Measurements from ENCODE around the gene EDN2.

The EDN2 gene

GRCh38 chr1:41525891-41526587 lies 41.6 kb upstream of the EDN2 start:
- no peaks in the 10 kb centered on the region for H3K36me3 ChIP-seq (ENCODE audit: control insufficient read depth, insufficient read depth, low read length)
- no peaks in the 10 kb centered on the region for H3K9me3 ChIP-seq (ENCODE audit: control insufficient read depth, insufficient read depth, low read length)
- WGBS (ENCODE audit: insufficient coverage, insufficient read length), result 100% methylated on average over 7 of the region's 18 CpGs
- no peak overlapping the region for H3K4me3 ChIP-seq (ENCODE audit: low read length)
- no peaks in the 10 kb centered on the region for H3K27me3 ChIP-seq (ENCODE audit: control insufficient read depth, insufficient read depth, low read length)
- H3K27ac ChIP-seq (ENCODE audit: low read length), result no peak overlapping the region
- H3K4me1 ChIP-seq (ENCODE audit: control insufficient read depth, insufficient read depth, low read length), result no peaks in the 10 kb centered on the region
- DNase-seq (ENCODE audit: low read depth, low spot score), result no peak

DNA sequence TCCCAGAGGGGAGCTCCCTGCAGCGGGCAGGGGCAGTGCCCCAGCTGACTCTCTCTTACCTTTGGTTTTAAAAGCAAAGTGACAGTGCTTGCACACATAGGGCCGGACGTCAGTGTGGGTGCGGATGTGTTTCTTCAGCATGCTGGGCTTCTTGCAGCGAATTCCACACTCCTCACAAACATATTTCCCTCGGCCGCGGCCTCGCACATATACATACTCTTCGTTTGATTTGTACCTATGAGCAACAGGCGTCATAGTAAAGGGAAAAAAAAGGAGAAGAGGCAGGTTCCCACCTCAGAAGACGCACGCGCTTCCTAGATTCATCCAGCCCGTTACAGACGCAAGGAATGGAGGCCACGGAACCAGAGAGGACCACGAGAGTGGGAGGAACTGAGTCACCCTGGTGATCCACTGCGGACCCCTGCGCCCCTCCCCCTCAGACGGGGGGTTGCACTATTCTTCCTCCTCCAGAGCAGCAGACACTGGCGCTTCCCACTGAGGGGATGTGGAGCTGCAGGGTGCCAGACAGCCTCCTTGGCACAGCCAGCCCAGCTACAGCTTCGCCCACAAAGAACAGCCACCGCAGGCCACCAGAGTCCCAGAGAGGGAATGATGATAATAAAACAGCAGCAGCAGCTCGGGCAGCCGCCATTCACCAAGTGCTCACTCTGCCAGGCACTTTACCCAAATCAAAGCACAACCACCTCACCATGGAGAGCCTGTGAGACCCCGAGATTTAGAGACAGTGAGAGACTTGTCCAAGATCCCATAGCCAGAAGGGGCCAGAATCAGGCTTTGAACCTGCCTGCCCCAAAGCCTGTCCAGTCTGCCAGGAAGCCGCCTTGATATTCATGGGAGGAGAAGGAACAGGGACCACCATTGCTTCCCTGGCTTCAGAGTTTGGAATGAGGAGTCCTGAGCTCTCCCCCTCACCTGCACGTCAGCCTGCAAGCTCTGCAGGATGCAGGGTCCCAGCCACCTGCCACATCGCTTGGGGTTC lies 40.5 kb upstream of the EDN2 start:
- WGBS (ENCODE audit: insufficient coverage, insufficient read length), result no CpG with 5 or more reads among the region's 30 CpGs

DNA sequence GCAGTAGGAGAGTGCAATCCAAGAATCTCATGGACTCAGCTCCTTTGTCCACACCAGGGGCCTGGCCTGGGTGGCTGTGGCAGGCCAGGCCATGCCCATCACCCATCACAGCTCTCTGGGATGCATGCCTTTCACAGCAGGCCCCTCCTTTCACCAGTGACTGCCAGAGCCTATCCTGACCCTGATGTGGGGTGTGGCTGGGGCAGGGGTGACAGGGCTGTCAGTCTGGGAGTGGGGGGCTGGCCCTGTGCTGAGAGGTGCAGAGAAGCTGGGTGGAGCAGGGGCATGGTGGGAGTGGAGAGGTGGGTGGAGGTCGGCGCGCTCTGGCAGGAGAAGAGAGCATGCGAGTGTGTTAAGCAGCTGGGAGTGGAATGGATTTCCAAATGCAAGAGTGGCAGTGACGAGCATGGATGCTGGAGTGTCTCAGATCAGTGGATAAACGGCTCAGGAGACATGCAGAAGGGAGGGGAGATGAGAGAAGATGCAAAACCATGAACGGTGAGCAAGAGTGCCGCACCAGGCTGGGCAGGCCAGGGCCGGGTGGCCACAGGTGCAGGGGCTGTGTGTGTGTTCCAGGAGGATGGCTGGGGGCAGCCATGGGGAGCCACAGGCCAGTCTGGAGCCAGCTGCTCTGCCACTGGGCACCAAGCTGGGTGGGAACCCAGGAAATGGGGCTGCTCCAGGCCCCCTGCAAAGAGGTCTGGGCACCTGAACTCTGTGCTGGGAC lies 39.6 kb upstream of the EDN2 start:
- no peaks in the 10 kb centered on the region for H3K9me3 ChIP-seq (ENCODE audit: control insufficient read depth, insufficient read depth, low read length)
- H3K27ac ChIP-seq (ENCODE audit: low read length), result no peak overlapping the region
- DNase-seq (ENCODE audit: low read depth, low spot score), result no peak
- H3K4me1 ChIP-seq (ENCODE audit: control insufficient read depth, insufficient read depth, low read length), result no peaks in the 10 kb centered on the region
- no CpG with 5 or more reads among the region's 9 CpGs for WGBS (ENCODE audit: insufficient coverage, insufficient read length)
- no peak overlapping the region for H3K4me3 ChIP-seq (ENCODE audit: low read length)
- H3K36me3 ChIP-seq (ENCODE audit: control insufficient read depth, insufficient read depth, low read length), result no peaks in the 10 kb centered on the region
- no peaks in the 10 kb centered on the region for H3K27me3 ChIP-seq (ENCODE audit: control insufficient read depth, insufficient read depth, low read length)

More for the DNA sequence above, 40.5 kb upstream of the EDN2 start:
- Histone ChIP-seq H3K36me3 (ENCODE audit: control insufficient read depth, insufficient read depth, low read length) (no peaks in the 10 kb centered on the region), H3K27me3 (ENCODE audit: control insufficient read depth, insufficient read depth, low read length) (no peaks in the 10 kb centered on the region), H3K4me1 (ENCODE audit: control insufficient read depth, insufficient read depth, low read length) (no peaks in the 10 kb centered on the region), H3K9me3 (ENCODE audit: control insufficient read depth, insufficient read depth, low read length) (no peaks in the 10 kb centered on the region), H3K4me3 (ENCODE audit: low read length) (no peak overlapping the region), H3K27ac (ENCODE audit: low read length) (no peak overlapping the region)
- DNase-seq (ENCODE audit: low read depth, low spot score), result no peak

- Histone ChIP-seq H3K4me3 (ENCODE audit: low read length) (no peak overlapping the region), H3K27ac (ENCODE audit: low read length) (no peak overlapping the region), H3K4me1 (ENCODE audit: control insufficient read depth, insufficient read depth, low read length) (no peaks in the 10 kb centered on the region; the same call in 1 of the 2 replicates), H3K9me3 (ENCODE audit: control insufficient read depth, insufficient read depth, low read length) (no peaks in the 10 kb centered on the region), H3K27me3 (ENCODE audit: control insufficient read depth, insufficient read depth, low read length) (no peaks in the 10 kb centered on the region), H3K36me3 (ENCODE audit: control insufficient read depth, insufficient read depth, low read length) (no peaks in the 10 kb centered on the region)
- WGBS (ENCODE audit: insufficient coverage, insufficient read length), result no CpG with 5 or more reads among the region's 10 CpGs
- DNase-seq (ENCODE audit: low read depth, low spot score), result no peak
Measured at GRCh38 chr1:41523071-41523470, 38.6 kb upstream of the EDN2 start.

GRCh38 chr1:41521766-41522165 lies 37.3 kb upstream of the EDN2 start:
- Histone ChIP-seq H3K9me3 (ENCODE audit: control insufficient read depth, insufficient read depth, low read length) (no peaks in the 10 kb centered on the region), H3K27ac (ENCODE audit: low read length) (no peak overlapping the region), H3K36me3 (ENCODE audit: control insufficient read depth, insufficient read depth, low read length) (no peaks in the 10 kb centered on the region), H3K4me3 (ENCODE audit: low read length) (no peak overlapping the region), H3K27me3 (ENCODE audit: control insufficient read depth, insufficient read depth, low read length) (no peaks in the 10 kb centered on the region), H3K4me1 (ENCODE audit: control insufficient read depth, insufficient read depth, low read length) (no peaks in the 10 kb centered on the region; the same call in 1 of the 2 replicates)
- no CpG with 5 or more reads among the region's 12 CpGs for WGBS (ENCODE audit: insufficient coverage, insufficient read length)
- DNase-seq (ENCODE audit: low read depth, low spot score), result no peak

DNA sequence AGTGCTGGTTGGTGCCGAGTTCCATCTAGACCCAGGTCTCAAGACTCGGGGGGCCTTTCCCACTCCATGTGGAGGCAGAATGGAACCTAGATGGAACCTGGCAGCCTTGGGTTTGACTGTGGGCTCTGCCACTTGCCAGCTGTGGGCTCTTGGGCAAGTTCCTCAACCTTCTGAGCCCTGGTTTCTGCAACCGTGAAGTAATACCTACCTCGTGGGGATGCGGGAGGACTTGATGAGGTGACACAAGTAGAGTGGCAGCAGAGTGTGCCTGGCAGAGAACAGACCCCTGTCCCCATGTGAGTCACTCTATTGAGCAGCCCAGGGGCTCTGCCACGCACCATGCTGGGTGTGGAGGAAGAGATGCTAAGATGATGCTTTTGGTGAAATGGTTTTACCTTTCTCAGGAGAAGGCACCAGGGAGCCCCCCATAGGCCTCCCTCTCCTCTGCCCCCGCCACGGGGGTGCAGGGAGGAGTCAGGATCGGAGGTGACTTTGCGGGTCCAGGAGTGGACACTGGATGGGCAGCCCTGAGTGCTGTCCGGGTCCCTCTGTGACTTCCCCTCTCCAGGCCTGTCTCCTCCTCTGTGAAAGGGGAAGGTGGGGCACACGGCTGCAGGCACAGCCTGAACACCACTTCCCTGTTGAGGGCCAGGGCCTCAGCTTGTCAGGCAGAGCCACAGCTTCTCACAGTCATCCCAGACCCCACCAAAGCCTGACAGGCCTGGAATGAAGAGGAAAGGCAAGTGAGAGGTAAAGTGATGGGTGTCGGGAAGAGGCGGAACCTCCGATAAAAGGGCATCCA lies 36.7 kb upstream of the EDN2 start:
- Histone ChIP-seq H3K4me3 (ENCODE audit: low read length) (no peak overlapping the region), H3K27me3 (ENCODE audit: control insufficient read depth, insufficient read depth, low read length) (no peaks in the 10 kb centered on the region), H3K36me3 (ENCODE audit: control insufficient read depth, insufficient read depth, low read length) (no peaks in the 10 kb centered on the region), H3K9me3 (ENCODE audit: control insufficient read depth, insufficient read depth, low read length) (no peaks in the 10 kb centered on the region), H3K27ac (ENCODE audit: low read length) (no peak overlapping the region), H3K4me1 (ENCODE audit: control insufficient read depth, insufficient read depth, low read length) (no peaks in the 10 kb centered on the region; the same call in 1 of the 2 replicates)
- no CpG with 5 or more reads among the region's 15 CpGs for WGBS (ENCODE audit: insufficient coverage, insufficient read length)
- no peak for DNase-seq (ENCODE audit: low read depth, low spot score)

- Histone ChIP-seq H3K27me3 (ENCODE audit: control insufficient read depth, insufficient read depth, low read length) (no peaks in the 10 kb centered on the region), H3K36me3 (ENCODE audit: control insufficient read depth, insufficient read depth, low read length) (no peaks in the 10 kb centered on the region), H3K4me1 (ENCODE audit: control insufficient read depth, insufficient read depth, low read length) (peaks cover 4% of the 10 kb centered on the region), H3K27ac (ENCODE audit: low read length) (no peak overlapping the region), H3K9me3 (ENCODE audit: control insufficient read depth, insufficient read depth, low read length) (no peaks in the 10 kb centered on the region), H3K4me3 (ENCODE audit: low read length) (no peak overlapping the region)
- WGBS (ENCODE audit: insufficient coverage, insufficient read length), result 100% methylated on average over 2 of the region's 5 CpGs
- DNase-seq (ENCODE audit: low read depth, low spot score), result no peak
Measured at GRCh38 chr1:41519667-41520066, 35.2 kb upstream of the EDN2 start.

DNA sequence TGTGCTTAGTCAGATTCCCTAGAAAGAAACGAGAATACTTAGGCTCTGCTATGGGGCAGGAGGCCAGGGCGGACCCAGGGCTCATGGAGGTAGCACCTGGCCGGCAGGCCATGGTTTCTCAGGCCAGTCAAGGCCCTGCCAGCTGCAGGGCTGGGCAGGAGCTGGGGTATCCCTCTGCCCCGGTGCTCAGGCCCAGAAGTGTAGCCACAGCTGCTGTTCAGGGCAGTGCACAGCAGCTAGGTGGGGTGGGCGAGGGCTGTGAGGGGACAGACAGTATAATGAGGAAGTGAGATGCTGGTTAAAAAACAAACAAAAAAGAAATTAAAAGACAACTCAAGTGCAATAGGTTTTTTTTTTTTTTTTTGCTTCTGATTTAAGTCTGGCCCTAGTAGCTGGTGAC lies 34.0 kb upstream of the EDN2 start:
- no peak overlapping the region for H3K4me3 ChIP-seq (ENCODE audit: low read length)
- peaks cover 4% of the 10 kb centered on the region for H3K4me1 ChIP-seq (ENCODE audit: control insufficient read depth, insufficient read depth, low read length)

DNA sequence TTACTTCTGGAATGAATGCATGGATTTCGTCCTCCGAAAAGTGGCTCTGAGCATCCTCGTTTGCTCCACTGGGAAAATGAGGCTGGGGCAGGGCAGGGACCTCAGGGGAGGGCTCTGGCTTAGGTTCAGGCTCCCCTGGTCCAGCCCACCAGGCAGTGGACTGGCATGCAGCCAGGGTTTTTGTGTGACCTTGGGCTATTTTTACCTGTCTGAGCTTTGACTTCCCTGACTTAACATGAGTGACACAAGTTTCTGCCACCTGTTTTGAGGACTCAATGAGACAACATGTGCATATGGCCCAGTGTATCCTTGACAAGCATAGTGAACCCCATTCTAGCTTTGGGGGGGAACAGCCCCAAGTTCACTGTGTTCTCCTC lies 32.6 kb upstream of the EDN2 start:
- Histone ChIP-seq H3K36me3 (ENCODE audit: control insufficient read depth, insufficient read depth, low read length) (no peaks in the 10 kb centered on the region), H3K27me3 (ENCODE audit: control insufficient read depth, insufficient read depth, low read length) (no peaks in the 10 kb centered on the region), H3K4me3 (ENCODE audit: low read length) (no peak overlapping the region), H3K27ac (ENCODE audit: low read length) (no peak overlapping the region), H3K9me3 (ENCODE audit: control insufficient read depth, insufficient read depth, low read length) (no peaks in the 10 kb centered on the region), H3K4me1 (ENCODE audit: control insufficient read depth, insufficient read depth, low read length) (peaks cover 4% of the 10 kb centered on the region)
- no CpG with 5 or more reads among the region's 3 CpGs for WGBS (ENCODE audit: insufficient coverage, insufficient read length)
- no peak for DNase-seq (ENCODE audit: low read depth, low spot score)

More for the DNA sequence above, 34.0 kb upstream of the EDN2 start:
- H3K9me3 ChIP-seq (ENCODE audit: control insufficient read depth, insufficient read depth, low read length), result no peaks in the 10 kb centered on the region
- DNase-seq (ENCODE audit: low read depth, low spot score), result no peak
- no peaks in the 10 kb centered on the region for H3K27me3 ChIP-seq (ENCODE audit: control insufficient read depth, insufficient read depth, low read length)
- no peaks in the 10 kb centered on the region for H3K36me3 ChIP-seq (ENCODE audit: control insufficient read depth, insufficient read depth, low read length)
- no peak overlapping the region for H3K27ac ChIP-seq (ENCODE audit: low read length)
- WGBS (ENCODE audit: insufficient coverage, insufficient read length), result no CpG with 5 or more reads among the region's 5 CpGs

Data from iPS DF 6.9 (cell line).